HG02610 (cell line): ENCODE results near the gene OR6A2.
"Not testable (repeated sequence)": the region's sequence is repeated elsewhere in the genome, so short reads cannot be mapped to it uniquely, and the experiment has no call there.

Experiments
- ATAC-seq: cut with Tn5 transposase; IDR thresholded peaks from one replicate; pipeline ENCODE4 v1.9.1; 2021; ENCODE audit warnings: mild to moderate bottlenecking, moderate library complexity; ENCODE audit not compliant: unreplicated experiment

The OR6A2 gene

DNA sequence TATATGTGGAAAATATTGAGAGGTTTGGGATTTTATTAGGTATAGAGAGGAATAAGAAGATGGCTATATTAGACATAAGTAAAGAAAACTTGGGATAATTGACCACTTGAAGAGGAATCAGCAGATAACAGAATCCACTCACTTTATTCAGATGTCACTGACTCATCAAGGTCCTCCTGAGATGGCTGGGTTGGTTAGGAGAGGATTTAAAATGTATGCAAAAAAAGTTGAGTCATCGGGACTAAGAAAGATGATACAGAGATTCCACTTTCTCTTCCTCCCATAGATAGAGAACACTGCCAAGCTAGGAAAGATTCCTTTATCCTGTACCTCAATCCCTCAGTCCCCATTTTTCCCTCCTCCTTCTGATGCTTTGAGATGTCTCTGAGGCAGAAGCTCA lies at the start of gene OR6A2:
Gene OR6A2, minus strand, starts transcription at position 288 of the 400 bp plus-strand sequence. CDS start 3,981 bp downstream, outside the sequence.
- no peak for ATAC-seq

DNA sequence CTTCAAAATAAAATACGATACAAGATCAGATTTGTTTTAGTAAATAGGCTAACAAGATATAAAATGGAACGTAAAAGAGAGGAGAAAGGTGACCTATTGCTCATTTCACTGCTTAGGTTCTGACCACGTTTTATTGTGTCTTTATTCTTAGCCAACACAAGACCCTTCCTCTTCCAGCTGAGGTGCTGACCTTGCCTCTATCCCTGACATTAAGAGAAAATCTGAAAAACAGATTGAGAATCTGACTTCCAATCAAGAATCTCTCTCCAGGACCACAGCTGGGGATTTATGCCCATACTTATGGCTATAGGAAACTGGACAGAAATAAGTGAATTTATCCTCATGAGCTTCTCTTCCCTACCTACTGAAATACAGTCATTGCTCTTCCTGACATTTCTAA lies 45.9 kb upstream of the OR6A2 start, which contains the start of gene OR10A5:
Gene OR10A5, plus strand, starts transcription at position 301 of the 400 bp plus-strand sequence. Its CDS starts 0 bp downstream, at position 301.
- no peak for ATAC-seq

DNA sequence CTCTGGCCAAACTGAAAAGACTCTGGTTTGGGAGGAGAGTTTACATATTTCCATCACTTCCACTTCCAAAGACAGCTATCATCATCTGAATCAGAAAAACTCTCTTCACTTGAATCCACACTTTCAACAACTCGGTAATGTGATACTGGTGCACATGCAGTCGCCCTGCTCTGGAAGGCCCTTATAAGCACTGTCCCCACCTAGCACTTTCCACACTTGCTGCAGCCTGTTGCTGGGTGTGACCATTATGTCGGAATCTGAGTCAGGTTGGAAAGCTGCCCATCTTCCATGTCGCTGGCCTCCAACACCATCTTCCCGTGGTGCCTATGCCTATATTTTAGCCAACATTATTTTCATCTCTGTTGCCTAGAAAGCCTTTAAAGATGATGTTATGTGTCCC lies 44.9 kb upstream of the OR6A2 start:
- ATAC-seq, result no peak

DNA sequence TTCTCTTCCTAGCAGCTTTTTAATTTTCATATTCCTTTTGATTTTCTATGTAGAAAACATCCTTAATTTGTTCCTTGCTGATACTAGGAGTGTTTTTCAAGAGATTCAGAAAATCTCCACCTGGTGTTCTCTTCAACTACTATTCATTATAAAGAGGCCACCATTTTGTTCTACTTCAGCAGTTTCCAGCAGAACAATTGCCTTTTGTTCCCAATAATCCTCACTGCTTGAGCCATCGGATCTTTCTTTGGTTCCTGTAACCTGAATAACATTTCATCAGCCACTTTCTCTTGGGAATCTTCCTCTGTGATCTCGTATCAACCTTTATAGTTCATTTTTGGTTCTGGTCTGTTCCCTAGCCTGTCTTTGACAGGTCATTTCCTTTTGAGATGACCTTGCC lies 44.2 kb upstream of the OR6A2 start:
- ATAC-seq, result no peak

DNA sequence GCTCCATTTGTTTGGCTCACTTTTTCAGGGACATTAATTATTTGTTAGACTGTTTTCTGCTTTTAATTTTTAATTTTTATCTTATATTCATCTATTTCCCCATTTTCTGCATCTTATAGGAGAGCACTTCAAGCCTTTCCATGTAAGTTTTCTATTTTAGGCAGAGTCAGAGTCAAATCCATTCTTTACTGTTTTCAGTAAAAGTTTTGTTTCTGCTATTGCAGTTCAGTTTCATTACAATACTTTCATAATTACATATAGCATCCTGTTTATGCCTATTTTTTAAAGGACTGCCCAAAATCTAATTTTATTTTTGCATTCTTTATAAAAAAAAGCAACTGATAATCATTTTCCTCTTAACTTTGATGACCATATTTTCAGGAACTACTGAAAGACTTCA lies 42.2 kb upstream of the OR6A2 start:
- no peak for ATAC-seq

DNA sequence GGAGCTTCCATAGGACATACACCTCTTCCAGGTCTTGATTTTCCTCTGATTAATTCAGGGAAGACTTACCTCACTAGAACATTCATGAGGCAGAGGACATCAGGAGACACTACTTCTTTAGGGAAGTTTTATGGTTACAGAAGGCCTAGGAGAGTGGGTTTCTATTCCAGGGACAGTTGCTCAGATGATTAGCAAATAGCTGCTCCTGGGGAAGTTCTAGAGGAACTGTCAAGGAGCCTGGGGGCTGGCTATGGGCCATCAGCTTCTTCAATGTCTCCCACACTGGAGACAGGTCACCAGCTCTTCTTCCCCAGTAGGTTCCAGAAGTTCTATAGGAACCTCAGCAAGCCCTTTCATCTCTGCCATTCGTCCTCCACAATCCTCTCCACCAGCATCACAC lies 34.5 kb upstream of the OR6A2 start:
- ATAC-seq, result no peak

DNA sequence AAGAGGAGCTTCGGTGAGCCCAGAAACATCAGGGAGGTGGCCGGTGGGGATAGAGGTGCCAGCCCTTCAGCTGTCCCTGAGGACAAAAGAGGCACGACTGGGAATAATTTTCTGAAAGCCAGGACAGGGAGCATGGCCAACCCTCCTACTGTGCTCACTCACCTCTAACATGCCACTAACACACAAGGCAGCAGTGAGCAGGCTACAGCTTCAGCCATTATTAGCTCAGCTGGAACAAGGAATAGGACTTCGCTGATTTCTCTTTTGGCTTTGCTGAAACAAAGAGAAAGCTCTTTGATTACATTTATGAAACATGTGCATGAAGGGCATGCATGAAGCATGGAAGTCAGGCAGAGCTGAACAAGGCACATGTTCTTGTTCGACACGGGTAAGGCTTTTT lies 33.9 kb upstream of the OR6A2 start:
- no peak for ATAC-seq

DNA sequence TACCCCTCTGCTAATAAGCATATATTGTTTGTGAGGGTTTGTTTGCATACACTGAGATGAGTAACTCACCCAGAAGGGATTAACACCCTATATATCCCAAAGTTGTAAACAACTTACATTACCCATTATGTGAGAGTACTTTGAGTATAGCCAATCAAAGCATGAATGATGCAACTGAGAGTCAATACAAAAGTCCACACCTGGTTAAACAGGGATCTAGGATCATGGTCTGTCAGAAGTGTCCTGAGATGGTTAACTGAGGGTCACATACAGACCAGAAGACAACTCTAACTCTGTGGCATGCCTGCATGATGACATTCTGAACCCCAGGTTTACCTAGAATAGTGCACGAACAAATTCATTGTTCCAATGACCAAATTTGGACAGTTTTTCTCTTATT lies 28.6 kb upstream of the OR6A2 start:
- ATAC-seq, result no peak

DNA sequence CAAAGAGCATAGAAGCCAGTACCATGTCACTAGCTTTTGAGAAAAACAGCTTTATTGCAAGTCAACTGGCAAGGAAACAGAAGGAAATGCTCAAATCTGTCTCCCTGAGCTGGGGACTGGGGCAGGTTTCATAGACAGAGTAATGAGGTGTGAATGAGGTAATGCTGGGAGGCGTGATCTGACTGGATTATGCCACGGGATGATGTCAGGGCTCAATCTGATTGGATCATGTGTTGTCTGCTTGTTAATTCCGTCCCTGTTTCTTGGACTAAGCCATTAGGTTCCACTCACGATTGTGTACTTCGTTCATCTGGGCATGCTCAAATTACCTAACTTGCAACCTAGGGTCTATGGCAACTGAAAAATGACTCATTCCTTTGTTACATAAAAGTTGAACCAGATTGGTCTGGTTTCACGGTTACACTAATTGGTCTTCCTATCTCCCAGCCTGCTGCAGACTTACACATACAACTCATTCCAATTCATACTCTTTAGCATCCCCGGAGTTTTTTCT lies 25.8 kb upstream of the OR6A2 start:
- no peak for ATAC-seq

DNA sequence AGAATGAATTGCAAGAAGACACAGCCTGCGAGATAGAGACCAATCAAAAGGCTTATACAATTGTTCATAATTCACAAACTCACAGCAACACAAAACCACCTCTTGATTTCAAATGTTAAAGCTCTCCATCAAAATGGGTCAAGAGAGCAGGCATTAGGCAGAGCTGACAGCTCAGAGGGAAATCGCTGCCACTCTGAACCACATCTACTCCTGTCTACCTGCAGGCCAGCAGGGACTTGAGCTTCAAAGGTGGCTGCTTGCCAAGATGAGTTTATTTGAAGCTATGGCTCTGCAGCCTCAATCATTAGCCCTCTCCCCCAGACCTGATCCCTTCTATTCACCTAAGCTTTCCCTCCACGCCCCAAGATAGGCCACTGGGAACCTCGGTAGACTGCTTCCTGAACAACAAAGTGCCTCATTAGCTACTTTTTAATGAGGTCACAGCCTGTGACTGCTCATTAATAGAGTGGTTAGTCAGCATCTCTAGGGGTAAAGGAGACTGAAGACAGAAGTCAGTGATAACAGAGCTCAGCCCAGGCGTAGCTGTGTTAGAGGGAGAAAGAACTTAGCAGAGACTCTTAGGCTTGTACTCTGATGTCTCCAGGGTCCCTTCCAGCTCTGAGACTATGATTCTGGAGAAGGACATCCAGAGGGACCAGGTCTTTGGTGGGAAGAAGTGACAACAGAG lies 24.8 kb upstream of the OR6A2 start:
- ATAC-seq, result no peak

DNA sequence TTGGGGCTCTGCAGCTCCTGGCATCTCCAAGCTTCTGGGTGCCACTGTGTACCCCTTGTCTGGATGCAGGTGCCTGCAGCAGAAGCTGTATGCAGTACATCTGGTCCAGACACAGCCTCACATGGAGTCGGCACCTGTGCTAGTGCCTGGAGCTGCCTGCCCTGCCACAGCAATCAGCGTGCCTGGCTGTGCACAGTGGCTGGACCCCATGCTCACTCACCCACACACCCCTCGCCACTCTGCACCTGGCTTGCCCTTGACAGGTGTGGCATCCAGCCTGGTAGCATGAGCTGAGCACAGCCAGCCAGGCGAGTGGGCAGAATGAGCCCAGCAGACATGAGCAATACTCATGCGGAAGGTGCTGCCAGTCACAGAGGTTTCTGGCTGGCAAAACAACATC lies 19.5 kb upstream of the OR6A2 start:
- no peak for ATAC-seq

DNA sequence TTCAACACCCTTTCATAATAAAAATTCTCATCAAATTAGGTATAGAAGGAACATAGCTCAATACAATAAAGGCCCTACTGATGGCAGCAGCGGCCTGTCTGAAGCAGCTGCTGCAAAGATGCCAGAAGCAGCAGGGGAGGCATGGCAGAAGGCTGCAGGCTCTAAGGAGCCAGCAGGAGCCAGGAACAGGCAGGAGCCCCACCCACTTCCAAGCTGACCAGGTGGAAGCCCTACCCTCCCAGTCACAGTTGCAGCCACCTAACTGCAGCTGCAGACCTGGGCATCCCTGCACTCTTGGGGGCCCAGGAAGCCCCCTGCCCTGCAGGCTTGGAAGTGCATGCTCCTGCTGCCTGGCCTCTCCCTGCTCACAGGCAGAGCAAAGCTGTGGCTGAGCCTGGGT lies 18.2 kb upstream of the OR6A2 start:
- ATAC-seq, result no peak

DNA sequence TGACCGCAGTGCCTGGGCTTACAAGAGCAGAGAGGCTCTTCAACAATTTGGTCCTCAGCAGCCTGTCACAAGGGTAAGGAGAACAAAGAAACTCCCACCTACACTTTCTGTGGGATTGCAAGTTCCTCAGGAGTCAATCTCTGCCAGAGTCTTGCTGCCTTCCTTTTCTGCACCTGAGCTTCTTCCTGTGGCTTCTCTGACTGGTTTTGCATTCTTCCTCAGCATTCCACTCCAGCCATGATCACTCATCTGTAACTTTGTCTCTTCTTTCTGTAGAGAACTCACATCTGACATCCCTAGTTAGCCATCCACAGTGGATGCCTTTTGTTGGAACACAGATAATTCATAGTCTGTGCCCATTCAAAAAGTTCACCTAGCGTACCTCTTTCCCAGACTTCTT lies 14.2 kb upstream of the OR6A2 start:
- ATAC-seq, result no peak

DNA sequence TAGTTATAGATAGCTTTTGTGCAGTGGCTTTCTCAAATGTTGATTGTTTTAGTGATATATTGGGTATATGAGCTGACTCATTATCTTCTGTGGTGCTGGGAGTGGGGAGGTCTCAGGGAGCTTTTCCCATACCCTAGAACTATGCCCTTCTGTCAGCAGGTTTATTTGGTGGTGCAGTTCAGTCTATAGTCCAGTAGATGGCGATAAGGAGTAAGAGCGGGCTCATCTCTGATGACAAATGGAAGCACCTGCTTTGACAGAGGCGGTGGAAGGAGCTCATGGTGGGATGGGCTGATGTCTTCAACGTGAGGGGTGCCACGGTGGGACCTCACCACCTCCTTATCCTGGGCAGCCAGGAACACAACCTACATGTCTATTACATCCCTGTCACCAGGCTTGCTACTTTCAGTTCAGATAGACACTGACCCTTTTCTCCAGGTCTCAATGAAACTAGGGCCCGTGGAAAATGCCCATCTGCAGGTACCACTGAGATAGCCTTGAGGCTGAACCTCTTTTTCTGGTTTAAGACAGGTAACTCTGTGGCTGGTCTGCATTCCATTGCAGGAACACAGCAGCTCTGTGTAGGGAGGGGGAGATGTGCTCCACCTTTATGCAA lies 13.0 kb upstream of the OR6A2 start:
- ATAC-seq, result peak; percentile 75

DNA sequence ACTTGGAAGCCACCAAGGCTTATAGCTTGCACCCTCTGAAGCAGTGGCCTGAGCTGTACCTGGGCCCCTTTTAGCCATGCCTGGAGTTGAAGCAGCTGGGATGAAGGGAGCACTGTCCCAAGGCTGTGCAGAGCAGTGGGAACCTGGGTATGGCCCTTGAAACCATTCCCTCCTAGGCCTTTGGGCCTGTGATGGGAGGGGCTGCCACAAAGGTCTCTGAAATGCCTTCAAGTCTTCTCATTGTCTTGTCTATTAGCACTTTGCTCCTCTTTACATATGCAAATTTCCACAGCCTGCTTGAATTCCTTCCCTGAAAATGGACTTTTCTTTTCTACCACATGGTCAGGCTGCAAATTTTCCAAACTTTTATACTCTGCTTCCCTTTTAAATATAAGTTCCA lies 1.6 kb upstream of the OR6A2 start:
- not testable (repeated sequence) for ATAC-seq

DNA sequence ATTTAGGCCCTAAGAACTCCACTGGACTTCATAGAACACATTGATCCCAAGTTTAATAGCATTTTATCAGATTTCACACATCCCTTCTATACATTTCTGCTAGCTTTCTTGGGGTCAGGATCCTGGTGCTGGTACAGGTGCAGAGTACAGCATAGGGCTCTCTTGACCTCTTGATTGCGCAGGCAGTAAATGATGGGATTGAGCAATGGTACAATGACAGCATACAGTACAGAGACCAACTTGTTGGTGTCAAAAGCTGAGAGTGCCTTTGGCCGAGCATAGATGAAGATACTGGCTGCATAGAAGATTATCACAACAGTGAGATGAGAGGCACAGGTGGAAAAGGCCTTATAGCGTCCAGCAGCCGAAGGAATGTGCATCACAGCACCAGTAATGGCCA lies 4.8 kb downstream of the OR6A2 start:
- ATAC-seq, result no peak

DNA sequence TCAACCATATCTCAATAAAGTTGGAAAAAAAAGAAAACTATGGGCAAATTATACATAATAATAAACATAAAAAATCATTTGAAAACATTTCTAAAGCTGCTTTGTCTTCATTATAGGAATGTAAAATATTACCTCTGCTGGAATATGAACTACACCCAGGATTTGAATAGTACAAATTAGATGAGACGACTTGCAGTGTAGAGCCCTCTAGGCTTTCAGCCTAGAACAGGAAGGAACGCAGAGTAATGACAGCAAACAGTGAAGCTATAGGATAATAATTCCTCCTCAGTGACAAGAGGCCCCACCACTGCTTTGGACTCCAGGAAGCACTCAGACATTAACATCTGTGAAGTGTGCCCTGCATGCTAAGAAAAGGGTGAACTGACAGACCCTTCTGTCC lies 8.9 kb downstream of the OR6A2 start:
- ATAC-seq, result no peak

DNA sequence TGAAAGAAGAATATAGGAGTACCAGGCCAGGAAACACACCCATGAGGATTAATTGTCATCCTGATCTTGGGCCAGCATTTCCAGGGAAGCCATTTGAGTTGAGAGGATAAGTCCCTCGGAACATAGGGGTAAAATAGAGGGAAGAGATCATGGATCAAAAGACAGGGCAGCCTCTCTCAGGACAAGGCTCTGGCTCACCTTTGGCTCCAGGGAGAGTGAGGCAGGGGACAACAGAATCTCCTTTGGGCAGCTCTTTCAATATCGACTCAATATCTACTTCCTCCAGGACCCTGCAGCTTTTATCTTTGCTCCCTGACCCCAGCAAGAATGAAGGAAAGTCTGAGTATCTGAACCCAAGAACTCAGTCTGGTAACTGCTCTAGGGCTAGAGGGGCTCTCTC lies 16.8 kb downstream of the OR6A2 start, which contains the start of gene OR2AG1:
Gene OR2AG1, plus strand, starts transcription at position 301 of the 400 bp plus-strand sequence. CDS start 2,018 bp downstream, outside the sequence.
- no peak for ATAC-seq

DNA sequence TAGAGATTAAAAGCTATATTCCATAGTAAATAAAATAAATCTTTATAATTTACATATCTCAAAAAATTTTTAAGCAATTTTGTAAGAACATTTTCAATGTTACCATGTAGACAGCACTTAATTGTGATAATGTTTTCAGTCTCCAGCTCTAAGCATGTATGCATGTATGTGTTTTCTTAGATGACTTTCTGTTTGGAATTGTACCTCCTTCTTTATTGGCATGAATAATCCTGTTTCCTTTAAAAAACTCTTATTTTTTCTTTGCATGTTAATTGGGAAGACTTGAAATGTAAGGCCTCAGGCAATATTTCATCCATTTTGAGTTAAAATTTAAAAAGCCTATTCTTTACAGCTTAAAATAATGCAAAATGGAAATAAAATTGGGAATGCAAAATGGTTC lies 18.7 kb downstream of the OR6A2 start:
- ATAC-seq, result no peak

DNA sequence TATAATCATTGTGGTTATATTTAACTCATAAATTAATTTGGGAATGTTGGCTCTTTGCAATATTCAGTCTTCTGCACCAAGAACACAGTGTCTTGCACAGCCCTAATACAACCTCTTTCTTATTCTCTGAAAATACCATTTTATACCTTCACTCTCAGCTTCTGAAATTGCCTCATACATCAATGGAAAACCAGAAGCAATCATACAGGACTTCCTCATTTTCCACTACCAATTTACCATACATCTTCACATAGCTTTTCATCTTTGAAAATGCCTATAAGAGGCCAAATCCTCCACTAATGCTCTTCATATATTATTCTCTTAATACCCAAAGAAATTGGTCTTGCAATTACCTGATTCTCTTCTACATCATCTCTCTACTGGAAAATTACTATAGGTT lies 21.0 kb downstream of the OR6A2 start:
- ATAC-seq, result no peak

DNA sequence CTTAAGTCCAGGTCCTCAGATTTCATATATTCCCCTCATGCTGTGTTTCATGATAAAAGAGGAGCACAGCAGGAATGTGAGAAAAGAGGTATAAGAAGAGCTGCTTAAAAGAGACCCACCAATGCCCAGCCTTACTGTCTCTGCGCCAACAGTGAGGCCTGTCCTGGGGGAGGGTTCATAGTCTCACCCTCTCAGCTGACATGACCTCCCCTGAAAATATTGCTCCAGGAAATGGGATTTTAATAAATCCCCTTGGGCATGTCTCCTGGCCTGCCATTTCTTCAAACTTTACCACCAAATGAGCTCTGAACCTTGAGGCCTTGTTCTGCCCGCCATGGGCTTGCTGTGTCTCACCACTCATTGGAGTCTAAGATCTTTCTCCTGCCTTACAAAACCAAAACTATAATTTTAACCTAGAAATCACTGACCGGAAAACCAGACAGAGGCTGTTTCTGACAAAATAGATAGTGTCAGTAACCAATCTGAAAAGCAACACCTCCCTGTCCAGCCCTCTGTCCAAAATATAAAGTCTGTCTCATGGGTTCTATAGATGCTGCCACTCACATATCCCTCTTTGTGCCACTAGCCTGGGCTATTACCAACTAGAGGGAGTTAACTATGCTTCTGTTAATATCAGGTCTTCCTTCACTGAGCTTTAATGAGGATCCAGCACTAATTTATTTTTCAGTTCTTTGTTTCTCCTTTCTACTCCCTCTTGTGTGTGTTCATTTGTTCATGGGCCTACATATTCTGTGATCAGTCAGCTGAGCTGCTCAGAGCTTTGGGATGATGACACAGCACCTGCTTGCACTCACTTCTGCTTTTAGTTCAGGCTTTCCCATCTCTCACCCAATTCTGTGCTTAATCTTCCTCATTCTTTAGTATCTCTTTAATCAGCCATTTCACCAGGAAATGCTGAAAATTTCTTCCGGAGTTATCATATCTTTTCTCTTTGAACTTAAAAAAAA lies 27.3 kb downstream of the OR6A2 start, which contains the start of gene OR2AG2:
Gene OR2AG2, minus strand, starts transcription at position 51 of the 968 bp plus-strand sequence. CDS start 3,019 bp downstream, outside the sequence.
- peak; percentile 95 for ATAC-seq
